ENCODE results near the gene TBC1D17. TPM values are rescaled to one million over a fixed set of nuclear protein-coding genes. Genes with fewer than 3 reads are reported as not detected.

Gene TBC1D17
- total RNA-seq, 2 donors from 2014 or later: 20.4 to 27.5 TPM

DNA sequence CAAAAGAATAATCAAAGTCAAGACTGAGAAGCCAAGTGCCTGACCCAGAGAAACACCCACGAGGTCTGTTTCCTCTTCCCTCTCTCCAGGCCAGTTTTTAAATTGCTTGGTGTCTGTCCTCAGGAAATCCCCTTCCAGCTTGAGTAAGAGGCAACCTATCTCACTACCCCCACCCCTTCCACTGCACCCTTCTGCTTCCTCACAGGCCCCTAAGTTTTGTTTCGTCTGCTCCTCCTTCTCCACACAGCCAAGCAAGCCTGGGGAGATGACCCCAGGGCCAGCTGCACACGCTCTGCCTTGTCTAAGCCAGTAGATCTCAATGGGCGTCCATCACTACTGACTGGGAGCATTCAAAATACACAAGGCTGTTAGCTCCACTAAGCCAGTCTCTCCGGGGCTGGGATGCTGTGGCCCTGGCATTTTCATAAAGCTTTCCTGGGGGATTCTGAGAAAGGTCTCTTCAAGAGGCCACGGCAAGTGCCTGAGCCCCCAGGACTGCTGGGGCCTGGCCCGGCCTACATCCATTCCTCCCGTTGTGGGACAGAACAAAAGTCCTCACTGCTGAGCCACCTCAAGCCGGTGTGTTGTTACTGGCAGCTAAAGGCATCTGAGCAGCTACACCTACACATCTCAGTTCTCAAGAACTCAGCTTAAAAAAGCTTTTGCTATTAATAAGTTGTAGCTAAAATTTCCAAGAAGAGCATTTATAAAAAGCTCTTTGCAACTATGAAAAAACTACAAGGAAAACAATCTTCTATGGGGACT, 34.1 kb downstream of the TBC1D17 start:
- Histone ChIP-seq H3K4me3 (no peak overlapping the region), H3K4me1 (peaks cover 0 to 8% of the 10 kb centered on the region in 2 donors), H3K36me3 (peaks cover 21% of the 10 kb centered on the region), H3K27me3 (no peaks in the 10 kb centered on the region), H3K9me3 (no peaks in the 10 kb centered on the region), H3K27ac (no peak overlapping the region)
- no peak for TF ChIP-seq CTCF (IDR thresholded peaks at IDR 0.05)
- no peak for DNase-seq (ENCODE audit: low spot score)

- Histone ChIP-seq H3K4me3 (no peak overlapping the region), H3K27ac (no peak overlapping the region), H3K4me1 (peaks cover 0 to 11% of the 10 kb centered on the region in 2 donors), H3K36me3 (peaks cover 16% of the 10 kb centered on the region), H3K9me3 (no peaks in the 10 kb centered on the region), H3K27me3 (no peaks in the 10 kb centered on the region)
- no peak for TF ChIP-seq CTCF (IDR thresholded peaks at IDR 0.05)
- no peak for DNase-seq (ENCODE audit: low spot score)
These were observed 35.6 kb downstream of the TBC1D17 start for GRCh38 chr19:49912965-49913685.

DNA sequence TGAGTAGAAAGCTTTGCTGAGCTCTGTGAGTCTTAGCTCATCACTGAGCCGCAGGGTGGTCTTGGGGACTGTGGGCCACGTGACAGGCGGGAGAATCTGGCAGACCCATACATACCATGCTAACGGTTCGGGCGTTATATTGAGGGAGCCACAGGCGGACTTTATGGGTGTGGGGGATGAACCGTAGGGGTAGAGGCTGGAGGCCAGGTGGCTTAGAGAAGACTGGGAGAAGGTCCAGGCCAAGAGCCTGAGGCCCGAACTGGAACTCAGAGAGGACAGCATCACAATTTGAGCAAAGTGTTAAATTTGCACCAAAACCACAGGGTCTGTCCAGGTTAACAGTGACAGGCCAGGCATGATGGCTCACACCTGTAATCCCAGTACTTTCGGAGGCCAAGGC, 36.2 kb downstream of the TBC1D17 start:
- Histone ChIP-seq H3K4me1 (peaks cover 0 to 11% of the 10 kb centered on the region in 2 donors), H3K27me3 (no peaks in the 10 kb centered on the region), H3K36me3 (peaks cover 10% of the 10 kb centered on the region), H3K27ac (no peak overlapping the region), H3K4me3 (no peak overlapping the region), H3K9me3 (no peaks in the 10 kb centered on the region)
- DNase-seq (ENCODE audit: low spot score): no peak
- TF ChIP-seq CTCF (IDR thresholded peaks at IDR 0.05): no peak

DNA sequence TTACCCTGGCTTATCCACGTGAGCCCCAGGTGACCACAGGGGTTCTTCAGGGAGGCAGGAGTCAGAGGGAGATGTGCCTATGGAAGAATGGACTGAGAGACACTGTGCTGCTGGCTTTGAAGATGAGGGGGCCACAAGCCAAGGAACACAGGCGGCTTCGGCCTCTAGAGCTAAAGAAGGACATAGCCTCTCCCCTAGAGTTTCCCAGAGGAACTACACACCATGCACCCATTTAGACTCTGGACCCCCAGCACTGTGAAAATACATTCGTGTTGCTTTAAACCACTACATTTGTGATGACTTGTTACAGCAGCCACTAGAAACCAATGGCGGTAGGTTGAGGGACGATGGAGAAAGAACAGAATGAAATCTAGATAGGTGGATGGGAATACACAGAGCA, 37.8 kb downstream of the TBC1D17 start:
- no peak overlapping the region for H3K27ac ChIP-seq
- peaks cover 5% of the 10 kb centered on the region for H3K36me3 ChIP-seq
- H3K4me1 ChIP-seq: peaks cover 0 to 11% of the 10 kb centered on the region in 2 donors
- no peak overlapping the region for H3K4me3 ChIP-seq
- DNase-seq (ENCODE audit: low spot score): no peak
- H3K9me3 ChIP-seq: no peaks in the 10 kb centered on the region
- TF ChIP-seq CTCF (IDR thresholded peaks at IDR 0.05): no peak
- H3K27me3 ChIP-seq: no peaks in the 10 kb centered on the region

GRCh38 chr19:49916839-49917733, 39.6 kb downstream of the TBC1D17 start:
- H3K4me3 ChIP-seq: no peak overlapping the region
- H3K27ac ChIP-seq: no peak overlapping the region
- TF ChIP-seq CTCF (IDR thresholded peaks at IDR 0.05): no peak
- peaks cover 0 to 3% of the 10 kb centered on the region in 2 donors for H3K4me1 ChIP-seq
- no peaks in the 10 kb centered on the region for H3K9me3 ChIP-seq
- no peaks in the 10 kb centered on the region for H3K27me3 ChIP-seq
- no peak for DNase-seq (ENCODE audit: low spot score)
- peaks cover 5% of the 10 kb centered on the region for H3K36me3 ChIP-seq

All from right atrium auricular region (tissue), 2 donors.